GM21717 (cell line): ENCODE measurements around the gene SYPL2.
"Not testable (repeated sequence)": the region's sequence is repeated elsewhere in the genome, so short reads cannot be mapped to it uniquely, and the experiment has no call there.

ENCODE experiments used
- ATAC-seq: cut with Tn5 transposase; IDR thresholded peaks from one replicate; pipeline ENCODE4 v1.9.1; 2021; ENCODE audit warnings: mild to moderate bottlenecking, moderate library complexity; ENCODE audit not compliant: unreplicated experiment

Gene SYPL2

GRCh38 chr1:109466452-109467300, at the start of gene SYPL2:
Gene SYPL2, plus strand, starts transcription at chr1:109466546. Its CDS starts 298 bp downstream, at chr1:109466844.
- ATAC-seq: no peak

GRCh38 chr1:109423498-109423897, 42.8 kb upstream of the SYPL2 start:
- ATAC-seq: no peak

- peak; percentile 27 for ATAC-seq
Observed at GRCh38 chr1:109425391-109426280, 40.7 kb upstream of the SYPL2 start.

GRCh38 chr1:109426281-109427170, 39.8 kb upstream of the SYPL2 start, which contains the start of gene PSMA5:
Gene PSMA5, minus strand, starts transcription at chr1:109426448. Its CDS starts 118 bp downstream, at chr1:109426330.
- peak; percentile 96 for ATAC-seq

- no peak for ATAC-seq
Observed at GRCh38 chr1:109427171-109427467, 39.2 kb upstream of the SYPL2 start.

GRCh38 chr1:109432336-109432735, 34.0 kb upstream of the SYPL2 start:
- no peak for ATAC-seq

- no peak for ATAC-seq
Observed at GRCh38 chr1:109433322-109433721, 33.0 kb upstream of the SYPL2 start.

DNA sequence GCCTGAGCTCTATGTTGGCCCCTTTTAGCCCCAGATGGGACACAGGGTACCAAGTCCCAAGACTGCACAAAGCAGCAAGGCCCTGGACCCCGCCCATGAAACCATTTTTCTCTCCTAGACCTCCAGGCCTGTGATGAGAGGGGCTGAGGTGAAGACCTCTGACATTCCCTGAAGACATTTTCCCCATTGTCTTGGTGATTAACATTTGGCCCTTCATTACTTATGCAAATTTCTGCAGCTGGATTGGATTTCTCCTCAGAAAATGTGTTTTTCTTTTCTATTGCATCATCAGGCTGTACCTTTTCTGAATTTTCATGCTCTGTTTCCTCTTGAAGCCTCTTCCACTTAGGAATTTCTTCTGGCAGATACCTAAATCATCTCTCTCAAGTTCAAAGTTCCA, 31.9 kb upstream of the SYPL2 start:
- no peak for ATAC-seq

DNA sequence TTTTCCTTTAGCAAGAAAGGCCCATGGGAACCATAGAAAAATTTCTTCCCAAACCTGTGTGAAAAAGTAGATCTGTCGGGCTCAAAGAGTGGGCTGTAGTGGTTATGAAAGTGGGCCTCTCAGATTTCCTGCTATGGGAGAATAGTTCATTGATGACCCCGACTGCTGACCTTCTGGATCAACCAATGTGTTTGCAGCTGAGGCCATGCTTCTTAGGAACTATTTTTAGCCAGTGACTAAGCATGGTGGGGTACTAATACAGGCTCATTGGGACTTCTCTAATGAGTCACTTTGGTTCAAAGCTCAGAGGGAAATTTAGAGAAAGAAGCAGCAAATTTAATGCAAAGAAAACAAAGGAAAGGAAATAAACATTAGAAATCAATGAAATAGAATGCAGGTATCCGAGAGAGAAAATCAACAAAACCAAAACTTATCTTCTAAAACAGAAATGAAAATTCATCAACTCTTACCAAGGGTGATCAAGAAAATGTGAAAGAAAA, 27.5 kb upstream of the SYPL2 start:
- ATAC-seq: peak; percentile 59

DNA sequence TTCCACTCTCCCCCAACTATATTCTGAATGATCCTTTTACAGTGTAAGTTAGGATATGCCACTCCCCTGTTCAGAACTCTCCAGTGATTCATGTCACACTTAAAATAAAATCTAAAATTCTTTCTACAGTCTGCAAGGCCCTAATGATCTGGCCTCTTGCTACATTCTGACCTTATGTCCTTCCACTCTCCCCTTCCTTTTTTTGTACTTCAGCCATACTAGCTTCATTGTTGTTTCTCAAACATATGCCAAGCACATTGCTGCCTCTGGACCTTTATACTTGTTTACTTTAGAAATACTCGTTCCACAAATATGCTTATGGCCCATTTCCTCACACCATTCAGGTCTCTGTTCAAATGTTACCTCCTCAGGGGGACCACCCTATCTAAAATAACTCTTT, 25.3 kb upstream of the SYPL2 start:
- no peak for ATAC-seq

DNA sequence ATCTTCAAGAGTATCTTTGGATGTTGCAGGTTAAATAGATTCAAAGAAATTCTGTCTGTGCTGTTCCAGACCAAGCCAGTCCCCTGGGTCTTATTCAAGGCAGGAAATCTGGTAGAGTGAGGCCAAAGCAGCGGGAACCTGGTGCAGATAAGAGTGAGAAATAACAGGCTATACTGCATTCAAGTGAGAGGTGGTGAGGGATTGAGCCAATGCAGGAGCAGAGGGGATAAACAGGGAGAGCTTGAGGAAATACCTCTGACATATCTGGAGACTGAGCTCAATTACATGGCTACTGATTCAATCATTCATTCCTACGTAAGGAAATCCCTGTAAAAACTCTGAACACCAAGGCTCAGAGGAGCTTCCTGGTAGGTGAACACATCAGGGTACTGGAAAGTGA, 22.9 kb upstream of the SYPL2 start:
- ATAC-seq: no peak

GRCh38 chr1:109444346-109444745, 22.0 kb upstream of the SYPL2 start:
- ATAC-seq: no peak

DNA sequence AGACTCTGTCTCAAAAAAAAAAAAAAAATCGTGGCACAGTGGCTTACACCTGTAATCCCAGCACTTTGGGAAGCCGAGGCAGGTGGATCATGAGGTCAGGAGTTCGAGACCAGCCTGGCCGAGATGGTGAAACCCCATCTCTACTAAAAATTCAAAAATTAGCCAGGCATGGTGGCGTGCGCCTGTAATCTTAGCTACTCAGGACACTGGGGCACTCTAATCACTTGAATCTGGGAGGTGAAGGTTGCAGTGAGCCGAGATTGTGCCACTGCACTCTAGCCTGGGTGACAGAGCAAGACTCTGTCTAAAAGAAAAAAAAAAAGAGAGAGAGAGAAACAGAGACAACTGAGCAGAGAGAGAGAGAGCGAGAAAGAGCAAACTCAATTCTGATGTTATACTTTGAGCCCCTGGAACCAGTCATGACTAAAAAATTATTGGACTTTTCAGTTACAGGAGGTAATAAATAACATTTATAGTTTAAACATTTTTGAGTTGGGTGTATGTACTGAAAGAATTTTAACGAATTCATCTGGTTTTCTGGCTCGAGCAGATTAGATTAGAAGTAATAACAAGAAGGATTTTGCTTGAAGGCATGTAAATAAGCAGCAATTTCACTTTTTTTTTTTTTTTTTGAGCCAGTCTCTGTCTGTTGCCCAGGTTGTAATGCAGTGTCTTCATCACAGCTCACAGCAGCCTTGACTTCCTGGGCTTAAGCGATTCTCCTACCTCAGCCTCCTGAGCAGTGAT, 20.2 kb upstream of the SYPL2 start:
- ATAC-seq: not testable (repeated sequence)

- ATAC-seq: no peak
Observed at GRCh38 chr1:109447524-109447923, 18.8 kb upstream of the SYPL2 start.

DNA sequence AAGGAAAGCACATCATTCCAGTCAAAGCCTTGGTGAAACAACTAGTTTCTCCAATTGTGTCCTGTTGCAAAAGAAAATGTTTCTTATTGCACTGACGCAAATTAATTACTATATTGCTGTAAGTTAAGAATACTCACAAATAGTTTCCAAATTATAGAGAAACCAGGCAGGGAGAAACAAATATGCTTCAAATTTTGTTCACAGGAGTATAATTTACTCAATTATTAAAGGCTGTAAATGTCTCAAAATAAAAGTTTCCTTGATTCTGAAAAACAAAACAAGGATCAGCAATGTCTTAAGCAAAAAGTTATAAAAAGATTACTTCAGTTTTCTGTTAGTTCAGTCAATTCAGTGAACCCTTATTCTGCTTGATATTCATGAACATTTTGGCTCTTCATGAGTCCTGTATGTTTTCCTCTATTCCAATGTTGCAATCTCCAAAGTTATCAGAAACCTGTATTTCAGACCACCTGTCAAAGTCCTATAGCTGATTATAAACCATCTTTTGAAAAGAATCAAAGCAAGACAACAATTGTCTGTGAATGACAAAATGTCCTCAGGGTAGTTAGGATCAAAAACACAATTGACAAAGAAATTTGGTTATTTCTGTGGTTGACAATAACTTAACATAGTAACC, 11.7 kb upstream of the SYPL2 start:
- no peak for ATAC-seq

DNA sequence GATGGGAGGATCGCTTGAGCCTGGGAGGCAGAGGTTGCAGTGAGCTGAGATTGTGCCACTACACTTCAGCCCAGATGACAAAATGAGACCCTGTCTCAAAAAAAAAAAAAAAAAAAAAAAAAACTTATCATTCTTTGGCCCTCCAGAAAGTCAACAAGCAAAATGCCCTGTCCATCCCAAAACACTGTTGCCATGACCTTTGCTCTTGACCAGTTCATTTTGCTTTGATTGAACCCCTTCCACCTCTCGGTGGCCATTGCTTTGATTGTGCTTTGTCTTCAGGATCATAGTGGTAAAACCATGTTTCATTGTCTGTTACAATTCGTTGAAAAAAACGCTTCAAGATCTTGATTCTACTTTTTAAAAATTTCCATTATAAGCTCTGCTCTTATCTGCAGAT, 8.5 kb upstream of the SYPL2 start:
- no peak for ATAC-seq

GRCh38 chr1:109466125-109466451, 258 bp upstream of the SYPL2 start:
- ATAC-seq: no peak

GRCh38 chr1:109467301-109467777, 993 bp downstream of the SYPL2 start:
- ATAC-seq: no peak

DNA sequence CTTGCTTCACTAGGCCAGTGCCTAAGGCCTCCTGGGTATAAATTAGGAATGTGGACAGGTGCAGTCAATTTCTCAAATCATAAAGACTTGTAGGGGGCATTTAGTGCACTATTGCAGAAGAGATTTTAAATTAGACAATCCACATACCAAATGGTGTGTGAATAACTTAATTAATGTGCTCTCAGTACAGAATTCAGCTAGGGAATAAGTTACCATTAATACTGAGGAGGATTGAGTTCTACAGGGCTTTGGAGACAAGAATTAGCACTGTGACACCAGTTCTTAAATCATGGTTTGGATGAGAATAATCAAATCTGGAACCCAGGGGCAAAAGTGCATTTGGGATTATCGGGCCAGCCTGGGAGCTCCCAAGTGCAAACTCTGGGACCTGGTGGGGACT, 1.7 kb downstream of the SYPL2 start:
- ATAC-seq: no peak

DNA sequence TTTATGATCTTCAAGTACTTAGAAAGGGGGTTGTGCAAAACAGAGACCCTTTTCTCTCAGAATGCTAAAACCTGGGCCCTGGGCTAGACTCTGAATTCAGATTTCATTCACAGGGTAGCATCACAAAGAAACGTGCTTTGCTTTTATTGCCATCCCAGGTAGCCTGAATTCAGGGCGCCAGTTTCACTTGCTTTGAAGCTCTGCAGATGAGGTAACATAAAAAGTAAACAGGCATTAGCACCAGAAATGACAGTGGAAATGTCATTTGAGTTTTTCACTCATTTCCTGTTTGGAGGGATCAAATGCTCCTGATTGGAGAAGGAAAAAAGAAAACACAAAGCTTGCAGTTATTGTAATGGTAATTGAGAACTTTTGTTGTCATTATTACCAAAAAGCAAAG, 2.6 kb downstream of the SYPL2 start:
- ATAC-seq: no peak
